Gastroesophageal sphincter (tissue), 3 donors: ENCODE data around the gene RBM33.

Source experiments
- POLR2A ChIP-seq, 2 donors: fragments of 450-650 bp; IDR thresholded peaks; one replicate each; pipeline ENCODE4 v1.6.1; 2017; ENCODE audit warnings: antibody characterized with exemption in 2 of 2, mild to moderate bottlenecking in 2 of 2, moderate library complexity in 1 of 2
- TF ChIP-seq, protein P1 (sequence below), 4 experiments: fragments of 200-600 bp in 2 of 4; fragments of 450-650 bp in 2 of 4; sonication (generic) in 1 of 4; IDR thresholded peaks; one replicate each; pipeline ENCODE4 v1.5.1; 2017 to 2019; ENCODE audit warnings: antibody characterized with exemption in 4 of 4, mild to moderate bottlenecking in 2 of 4, moderate library complexity in 2 of 4

DNA sequence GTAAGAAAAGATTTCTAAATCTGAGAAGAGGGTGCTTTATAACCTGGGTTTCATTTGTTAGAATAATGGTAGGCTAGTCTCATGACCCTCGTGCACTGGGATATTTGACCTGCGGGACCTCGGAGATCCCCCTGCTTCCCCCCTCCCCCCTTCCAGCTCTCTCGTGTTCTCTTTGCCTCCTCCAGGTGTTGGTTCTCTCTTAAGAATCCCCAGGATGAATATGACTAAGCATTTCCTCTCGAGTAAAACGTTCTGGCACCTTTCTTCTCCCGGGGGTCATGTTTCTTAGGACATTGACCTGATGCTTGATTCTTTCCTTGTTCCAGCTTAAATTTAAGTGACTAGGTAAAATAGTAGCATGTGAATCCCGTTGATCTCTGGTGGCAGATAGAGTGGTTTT lies 96.6 kb downstream of the RBM33 start:
- TF ChIP-seq, protein P1, sequence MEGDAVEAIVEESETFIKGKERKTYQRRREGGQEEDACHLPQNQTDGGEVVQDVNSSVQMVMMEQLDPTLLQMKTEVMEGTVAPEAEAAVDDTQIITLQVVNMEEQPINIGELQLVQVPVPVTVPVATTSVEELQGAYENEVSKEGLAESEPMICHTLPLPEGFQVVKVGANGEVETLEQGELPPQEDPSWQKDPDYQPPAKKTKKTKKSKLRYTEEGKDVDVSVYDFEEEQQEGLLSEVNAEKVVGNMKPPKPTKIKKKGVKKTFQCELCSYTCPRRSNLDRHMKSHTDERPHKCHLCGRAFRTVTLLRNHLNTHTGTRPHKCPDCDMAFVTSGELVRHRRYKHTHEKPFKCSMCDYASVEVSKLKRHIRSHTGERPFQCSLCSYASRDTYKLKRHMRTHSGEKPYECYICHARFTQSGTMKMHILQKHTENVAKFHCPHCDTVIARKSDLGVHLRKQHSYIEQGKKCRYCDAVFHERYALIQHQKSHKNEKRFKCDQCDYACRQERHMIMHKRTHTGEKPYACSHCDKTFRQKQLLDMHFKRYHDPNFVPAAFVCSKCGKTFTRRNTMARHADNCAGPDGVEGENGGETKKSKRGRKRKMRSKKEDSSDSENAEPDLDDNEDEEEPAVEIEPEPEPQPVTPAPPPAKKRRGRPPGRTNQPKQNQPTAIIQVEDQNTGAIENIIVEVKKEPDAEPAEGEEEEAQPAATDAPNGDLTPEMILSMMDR (IDR thresholded peaks at IDR 0.05), result no peak
- no peak for TF ChIP-seq POLR2A (IDR thresholded peaks at IDR 0.05)
